Measurements from ENCODE around the gene TEX29.

GRCh38 chr13:111370147-111370546 is 49.7 kb downstream of the TEX29 start:
- TF ChIP-seq EZH2 (IDR thresholded peaks at IDR 0.05) (no peak), POLR2AphosphoS5 (IDR thresholded peaks at IDR 0.05; ENCODE audit: borderline replicate concordance, low read depth, low read length) (no peak), FOXP2 (optimal IDR thresholded peaks at IDR 0.05; ENCODE audit: control extremely low read depth, extremely low read length, insufficient read depth) (no peak)

Data from SK-N-MC (cell line).